Hindlimb muscle (tissue), 1 donor: ENCODE results near the gene PTTG1IP. TPM values are rescaled to one million over a fixed set of nuclear protein-coding genes. Genes with fewer than 3 reads are reported as not detected.

Source experiments
- DNase-seq: peaks from one replicate; pipeline ENCODE4 v3.0.0-alpha.2; 2013
- polyA plus RNA-seq: library from polyadenylated mRNA; unstranded; fragments of 120-200 nt; gene quantifications from one replicate; pipeline ENCODE4 v1.2.1, GENCODE V29; 2013; ENCODE audit not compliant: insufficient read length

The PTTG1IP gene
- polyA plus RNA-seq, 1 donor = 131 TPM

- no peak for DNase-seq
These were observed 22.4 kb upstream of the PTTG1IP start for GRCh38 chr21:44895859-44896258.

- DNase-seq = no peak
These were observed 21.3 kb upstream of the PTTG1IP start for GRCh38 chr21:44894687-44895302.

DNA sequence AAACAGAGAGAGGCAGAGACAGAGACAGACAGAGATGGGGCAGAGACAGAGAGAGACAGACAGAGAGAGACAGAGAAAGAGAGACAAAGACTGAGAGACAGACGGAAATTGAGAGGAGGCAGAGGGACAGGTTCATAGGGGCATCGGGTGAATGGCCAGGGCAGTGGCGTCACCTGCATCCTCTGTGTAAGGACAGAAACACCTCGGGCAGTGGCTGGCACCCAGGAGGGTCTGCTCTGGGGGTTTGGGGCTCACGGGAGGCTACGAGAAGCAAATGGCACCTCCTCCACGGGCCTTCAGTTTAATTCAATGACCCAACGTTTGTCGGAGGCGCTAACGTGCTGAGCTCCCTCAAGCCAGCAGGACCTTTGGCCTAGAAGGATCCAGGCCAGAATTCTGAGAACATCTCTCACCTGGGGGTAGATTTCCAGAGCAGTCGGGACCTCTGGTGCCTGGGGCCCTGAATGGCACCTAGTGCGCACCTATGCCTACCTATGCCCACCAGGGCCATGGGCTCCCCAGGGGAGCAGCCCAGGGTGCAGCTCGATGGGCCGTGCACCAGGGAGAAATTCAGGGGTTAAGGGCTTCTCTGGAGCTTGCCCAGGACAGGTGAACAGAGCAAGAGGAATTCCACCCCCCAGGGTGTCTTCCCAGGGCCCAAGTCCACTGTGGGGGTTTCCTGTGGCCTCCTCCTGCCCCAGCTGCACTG, 20.6 kb upstream of the PTTG1IP start:
- DNase-seq = no peak

- no peak for DNase-seq
These were observed 19.7 kb upstream of the PTTG1IP start for GRCh38 chr21:44893278-44893556.

- DNase-seq = no peak
These were observed 19.2 kb upstream of the PTTG1IP start for GRCh38 chr21:44892536-44893277.

- DNase-seq = no peak
These were observed 18.6 kb upstream of the PTTG1IP start for GRCh38 chr21:44892095-44892494.

GRCh38 chr21:44891631-44892031, 18.1 kb upstream of the PTTG1IP start:
- DNase-seq = no peak

DNA sequence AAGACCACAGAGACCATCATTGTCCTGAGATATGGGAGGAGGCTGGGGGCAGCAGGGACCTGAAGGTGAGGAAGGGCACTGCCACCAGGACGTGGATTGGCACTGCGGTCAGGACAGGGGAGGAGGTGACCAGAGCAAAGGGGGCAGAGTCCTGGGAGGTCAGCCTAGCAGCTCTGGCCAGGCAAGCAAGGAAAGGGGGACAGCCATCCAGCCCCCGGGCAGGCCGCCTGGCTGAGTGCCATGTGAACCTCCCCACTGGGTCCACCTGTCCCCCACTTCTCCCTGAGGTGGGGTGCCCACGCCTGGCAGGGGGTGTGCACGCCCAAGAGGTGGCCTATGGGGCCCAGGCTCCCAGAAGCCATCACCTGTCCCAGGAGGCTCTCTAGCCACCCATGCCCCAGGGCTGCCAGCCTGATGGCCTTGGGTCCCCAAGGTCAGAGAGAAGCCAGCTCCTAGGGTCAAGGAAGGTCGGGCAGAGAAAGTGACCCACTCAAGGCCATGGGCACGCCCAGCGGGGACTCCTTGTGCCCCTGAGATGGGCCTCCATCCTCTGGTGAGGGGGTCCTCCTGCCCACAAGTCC, 17.6 kb upstream of the PTTG1IP start:
- DNase-seq = no peak

DNA sequence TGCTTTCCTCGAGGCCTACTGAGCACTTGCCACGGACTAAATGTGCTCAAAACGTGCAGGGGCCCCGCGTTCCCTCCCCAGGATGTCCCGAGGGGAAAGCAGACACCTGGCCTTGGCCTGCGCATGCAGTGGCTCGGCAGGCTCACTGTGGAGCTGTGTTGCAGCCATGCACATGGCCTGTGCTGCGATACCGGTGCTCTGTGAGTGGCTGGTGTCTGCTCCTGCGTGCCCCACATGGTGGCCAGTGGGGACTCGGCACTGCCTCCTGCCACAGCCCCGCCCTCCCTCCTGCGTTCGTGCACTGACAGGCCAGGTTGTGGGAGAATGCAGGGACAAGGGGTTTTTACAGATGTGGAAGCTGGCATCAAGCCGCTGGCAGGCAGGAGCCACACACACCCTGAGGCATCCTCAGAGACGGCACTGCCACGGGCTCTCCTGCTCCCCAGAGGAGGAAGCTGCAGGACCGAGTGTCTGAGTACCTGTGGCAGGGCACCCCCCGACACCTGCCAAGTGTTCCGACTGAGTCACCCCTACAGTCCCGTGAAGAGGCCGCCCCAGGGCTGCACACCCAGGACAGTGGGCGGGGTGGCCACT, 16.9 kb upstream of the PTTG1IP start:
- no peak for DNase-seq

GRCh38 chr21:44889625-44890337, 16.3 kb upstream of the PTTG1IP start:
- no peak for DNase-seq

DNA sequence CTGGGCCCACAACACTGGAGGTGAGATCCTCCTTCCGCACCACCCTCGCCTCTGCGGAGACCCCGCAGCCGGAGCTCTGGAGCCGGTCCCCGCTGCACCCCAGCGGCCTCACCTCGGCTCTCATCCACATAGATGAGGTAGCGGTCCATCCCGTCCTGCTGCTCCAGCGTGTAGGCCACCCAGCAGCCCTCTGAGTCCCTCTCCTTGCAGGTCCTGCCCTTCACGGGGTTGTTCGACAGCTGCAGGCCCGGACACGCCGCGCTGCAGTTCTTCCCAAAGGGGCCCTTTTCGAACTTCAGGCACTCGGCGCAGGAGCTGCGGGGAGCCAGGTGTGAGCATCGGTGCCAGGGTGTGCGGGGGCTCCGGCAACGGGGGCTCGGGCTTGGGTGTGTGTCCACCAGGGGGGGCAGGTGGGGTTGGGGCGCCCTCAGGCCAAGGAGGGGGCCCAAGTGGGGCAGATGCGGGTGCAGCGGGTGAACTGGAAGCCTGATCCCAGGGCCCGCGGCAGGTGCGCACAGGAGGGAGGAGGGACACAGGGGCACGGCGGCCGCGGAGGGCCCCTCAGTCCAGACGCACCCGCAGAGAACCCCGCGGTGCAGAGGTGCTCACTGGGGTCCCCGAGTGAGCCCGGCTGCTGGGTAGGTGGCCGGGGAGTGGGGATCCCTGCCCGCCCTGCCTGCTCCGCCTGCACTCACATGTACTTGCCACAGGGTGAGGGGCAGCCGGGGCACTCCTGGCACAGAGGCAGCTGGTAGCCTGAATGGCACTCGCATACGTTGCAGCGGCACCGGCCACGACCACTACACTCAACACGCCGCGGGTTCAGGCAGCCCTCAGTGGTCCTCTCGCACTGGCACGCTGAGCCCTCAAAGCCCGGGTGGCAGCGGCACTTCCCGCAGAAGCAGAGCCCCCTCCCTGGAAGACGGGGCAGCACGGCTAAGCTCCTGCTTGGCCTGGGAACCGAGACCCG, 15.4 kb upstream of the PTTG1IP start:
- no peak for DNase-seq

DNA sequence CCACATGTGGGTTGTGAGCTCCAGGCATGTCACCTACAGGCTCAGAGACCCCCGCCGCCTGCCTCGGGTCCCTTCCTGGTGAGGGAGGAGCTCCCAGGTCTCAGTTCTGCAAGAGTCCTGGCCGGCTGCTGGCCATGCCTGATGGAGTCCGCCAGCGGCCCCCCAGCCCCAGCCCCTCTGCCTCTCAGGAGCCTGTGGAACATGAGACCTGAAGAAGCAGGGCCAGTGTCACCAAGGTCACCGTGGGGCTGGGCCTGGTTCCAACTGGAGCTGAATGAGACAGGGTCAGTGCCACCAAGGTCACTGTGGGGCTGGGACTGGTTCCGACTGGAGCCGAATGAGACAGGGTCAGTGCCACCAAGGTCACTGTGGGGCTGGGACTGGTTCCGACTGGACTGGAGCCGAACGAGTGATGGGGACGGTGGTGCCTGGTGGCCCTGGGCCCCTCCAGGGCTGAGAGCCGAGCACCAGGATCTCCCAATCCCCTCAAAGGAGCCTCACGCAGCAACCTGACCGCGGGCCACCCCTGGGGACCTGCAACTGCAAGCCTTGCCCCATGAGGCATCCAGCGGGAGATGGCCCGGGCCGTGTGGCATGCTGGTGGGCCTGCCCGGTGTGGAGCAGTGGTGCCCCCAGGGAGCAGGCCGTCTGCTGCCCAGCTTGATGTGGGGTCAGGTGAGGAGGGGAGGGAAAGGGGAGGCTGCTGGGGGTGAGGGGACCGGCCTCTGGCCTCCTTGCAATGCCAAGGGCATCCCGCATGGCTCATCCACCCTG, 14.5 kb upstream of the PTTG1IP start:
- DNase-seq = no peak

DNA sequence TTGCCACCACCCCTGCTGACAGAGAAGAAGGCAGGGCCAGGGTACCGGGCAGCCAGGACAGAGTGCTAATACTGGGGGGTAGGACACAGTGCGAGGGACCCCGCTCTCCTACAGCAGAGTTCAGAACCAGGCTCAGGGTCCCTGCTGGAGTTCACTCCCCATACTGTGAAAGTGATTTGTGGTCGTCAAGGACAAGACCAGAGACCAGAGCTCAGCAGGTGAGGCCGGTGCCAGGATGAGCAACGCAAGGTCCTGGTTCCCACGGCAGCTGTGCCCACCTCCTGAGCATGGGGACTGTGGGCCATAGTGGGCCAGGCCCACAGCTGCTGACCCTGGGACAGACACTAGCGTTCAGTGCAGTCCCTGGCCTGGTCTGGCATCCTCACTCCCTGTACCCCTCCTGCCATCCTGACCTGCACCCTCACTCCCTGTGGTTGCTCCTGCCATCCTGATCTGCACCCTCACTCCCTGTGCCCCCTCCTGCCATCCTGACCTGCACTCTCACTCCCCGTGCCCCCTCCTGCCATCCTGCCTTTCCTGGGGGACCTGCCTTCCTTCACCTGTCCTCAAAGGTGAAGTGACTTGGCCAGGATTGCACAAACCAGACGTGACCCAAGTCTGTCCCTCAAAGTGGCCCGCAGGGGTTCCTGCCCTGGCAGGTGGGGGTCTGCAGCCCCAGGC, 13.8 kb upstream of the PTTG1IP start:
- DNase-seq = no peak

- no peak for DNase-seq
These were observed 12.9 kb upstream of the PTTG1IP start for GRCh38 chr21:44886113-44887075.

GRCh38 chr21:44885615-44886014, 12.1 kb upstream of the PTTG1IP start:
- DNase-seq = no peak

DNA sequence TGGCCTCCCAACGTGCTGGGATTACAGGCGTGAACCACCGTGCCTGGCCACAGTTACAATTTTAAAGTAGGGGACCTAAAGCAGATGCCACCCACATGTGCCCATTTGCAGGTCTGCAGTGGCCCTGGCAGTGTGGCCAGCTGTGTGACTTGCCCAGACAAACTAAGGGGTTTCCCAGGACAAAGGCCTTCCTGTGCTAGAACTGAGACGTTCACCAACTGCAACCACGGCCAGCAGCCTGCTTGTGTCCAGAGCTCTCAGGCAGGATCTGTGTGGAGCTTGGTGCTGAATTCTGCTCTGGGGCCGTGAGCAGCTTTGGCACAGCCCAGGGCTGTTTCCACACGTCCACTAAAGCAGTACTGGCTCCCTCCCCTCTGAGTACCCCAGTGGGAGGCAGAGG, 10.6 kb upstream of the PTTG1IP start:
- DNase-seq = no peak

- no peak for DNase-seq
These were observed 9.8 kb upstream of the PTTG1IP start for GRCh38 chr21:44883250-44883649.

DNA sequence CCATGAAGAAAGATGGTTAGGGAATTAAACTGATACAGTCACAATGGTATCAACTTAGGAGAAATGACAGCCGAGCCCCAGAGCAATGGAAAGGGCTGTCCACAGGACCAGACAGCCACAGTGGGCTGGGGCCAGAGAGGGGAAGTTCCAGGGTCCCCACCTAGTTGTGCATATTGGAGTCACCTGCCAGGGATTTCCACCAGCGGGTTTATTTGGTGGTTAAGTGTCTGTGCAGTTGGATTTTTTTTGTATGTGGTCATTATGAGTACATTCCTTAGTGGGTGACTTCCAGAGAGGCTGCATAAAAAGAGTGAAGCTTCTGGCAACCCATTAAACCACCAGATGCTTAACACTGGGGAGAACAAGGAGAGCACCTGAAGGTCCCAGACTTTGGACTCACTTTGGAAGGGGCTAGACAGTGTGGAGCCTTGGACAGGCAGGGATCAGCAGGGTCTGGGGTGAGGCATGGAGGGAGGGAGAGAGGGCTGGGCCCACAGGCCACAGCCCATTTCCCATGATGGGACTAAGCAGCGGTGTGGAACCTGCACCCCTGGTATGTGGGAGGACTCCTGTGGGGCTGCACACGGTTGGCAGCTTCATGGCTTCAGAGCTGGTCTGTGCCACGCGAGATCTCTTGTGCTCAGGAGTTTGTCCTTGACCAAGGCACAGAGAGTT, 7.8 kb upstream of the PTTG1IP start:
- DNase-seq = no peak
